ENCODE measurements around the gene GULP1.

GULP1 gene

GRCh38 chr2:188629753-188630527 is 338.3 kb downstream of the GULP1 start:
- no peak for DNase-seq (ENCODE audit: low read depth in 2 of 2, low spot score in 1 of 2)

- DNase-seq (ENCODE audit: low read depth in 2 of 2, low spot score in 1 of 2): no peak
Measured at GRCh38 chr2:188631037-188631809, 339.5 kb downstream of the GULP1 start.

GRCh38 chr2:188634656-188635055 is 343.0 kb downstream of the GULP1 start:
- DNase-seq (ENCODE audit: low read depth in 2 of 2, low spot score in 1 of 2): no peak
